ENCODE data around the gene BEST1.

BEST1 gene

GRCh38 chr11:61905801-61906521 is 44.2 kb upstream of the BEST1 start:
- H3K4me3 ChIP-seq (ENCODE audit: control insufficient read depth, low read depth, low read length) = no peak overlapping the region
- no peak for TF ChIP-seq CTCF (IDR thresholded peaks at IDR 0.05; ENCODE audit: control insufficient read depth, insufficient read depth, low read depth, low read length, missing control alignments)
- DNase-seq (ENCODE audit: low read depth) = no peak

- no peak for TF ChIP-seq CTCF (IDR thresholded peaks at IDR 0.05; ENCODE audit: control insufficient read depth, insufficient read depth, low read depth, low read length, missing control alignments)
- no peak overlapping the region for H3K4me3 ChIP-seq (ENCODE audit: control insufficient read depth, low read depth, low read length)
- DNase-seq (ENCODE audit: low read depth) = no peak
Observed at GRCh38 chr11:61906522-61906909, 43.6 kb upstream of the BEST1 start.

- H3K4me3 ChIP-seq (ENCODE audit: control insufficient read depth, low read depth, low read length) = no peak overlapping the region
- no peak for DNase-seq (ENCODE audit: low read depth)
Observed at GRCh38 chr11:61907282-61907681, 42.9 kb upstream of the BEST1 start.

GRCh38 chr11:61907871-61908729 is 42.1 kb upstream of the BEST1 start:
- no peak for DNase-seq (ENCODE audit: low read depth)

More at GRCh38 chr11:61907282-61907681, 42.9 kb upstream of the BEST1 start:
- no peak for TF ChIP-seq CTCF (IDR thresholded peaks at IDR 0.05; ENCODE audit: control insufficient read depth, insufficient read depth, low read depth, low read length, missing control alignments)

GRCh38 chr11:61908730-61909316 is 41.3 kb upstream of the BEST1 start:
- DNase-seq (ENCODE audit: low read depth) = no peak
- H3K4me3 ChIP-seq (ENCODE audit: control insufficient read depth, low read depth, low read length) = no peak overlapping the region
- no peak for TF ChIP-seq CTCF (IDR thresholded peaks at IDR 0.05; ENCODE audit: control insufficient read depth, insufficient read depth, low read depth, low read length, missing control alignments)

More at GRCh38 chr11:61907871-61908729, 42.1 kb upstream of the BEST1 start:
- H3K4me3 ChIP-seq (ENCODE audit: control insufficient read depth, low read depth, low read length) = no peak overlapping the region
- no peak for TF ChIP-seq CTCF (IDR thresholded peaks at IDR 0.05; ENCODE audit: control insufficient read depth, insufficient read depth, low read depth, low read length, missing control alignments)

- no peak overlapping the region for H3K4me3 ChIP-seq (ENCODE audit: control insufficient read depth, low read depth, low read length)
Observed at GRCh38 chr11:61910187-61911127, 39.7 kb upstream of the BEST1 start.

More at GRCh38 chr11:61910187-61911127, 39.7 kb upstream of the BEST1 start:
- TF ChIP-seq CTCF (IDR thresholded peaks at IDR 0.05; ENCODE audit: control insufficient read depth, insufficient read depth, low read depth, low read length, missing control alignments) = no peak
- no peak for DNase-seq (ENCODE audit: low read depth)
